ENCODE data around the gene C6orf47. TPM values are rescaled to one million over a fixed set of nuclear protein-coding genes. Genes with fewer than 3 reads are reported as not detected.

C6orf47 gene
- total and polyA plus RNA-seq, 2 donors (not counting 3 experiments of a cell fraction or from before 2014, with no cell fraction given), result 5.8 to 12.8 TPM

DNA sequence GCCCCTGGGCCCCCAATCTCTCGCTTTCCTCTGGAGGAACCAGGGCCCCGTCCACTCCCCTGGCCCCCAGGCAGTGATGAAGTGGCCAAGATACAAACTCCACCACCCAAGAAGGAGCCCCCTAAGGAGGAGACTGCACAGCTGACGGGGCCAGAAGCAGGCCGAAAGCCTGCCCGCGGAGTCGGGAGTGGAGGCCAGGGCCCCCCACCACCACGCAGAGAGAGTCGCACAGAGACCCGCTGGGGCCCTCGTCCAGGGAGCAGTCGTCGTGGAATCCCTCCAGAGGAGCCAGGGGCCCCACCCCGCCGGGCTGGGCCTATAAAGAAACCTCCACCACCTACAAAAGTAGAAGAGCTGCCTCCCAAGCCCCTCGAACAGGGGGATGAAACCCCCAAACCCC is 29.4 kb downstream of the C6orf47 start:
- dilution Hi-C loops (cut with MboI; ENCODE audit: extremely low pct_ligation_motif_present, low sequenced_read_pairs), result no loop called here
- no peak for FAIRE-seq
- no peaks in the 10 kb centered on the region for H3K27me3 ChIP-seq (ENCODE audit: control insufficient read depth in 2 of 2, insufficient read depth in 2 of 2, low read length in 2 of 2)
- no peaks in the 10 kb centered on the region for H3K4me1 ChIP-seq (ENCODE audit: control insufficient read depth, extremely low read depth, insufficient read depth, low read length)
- TF ChIP-seq JUN (IDR thresholded peaks at IDR 0.05; ENCODE audit: borderline replicate concordance, insufficient read depth, insufficient read length, low read depth) (no peak), POLR2A (IDR thresholded peaks at IDR 0.05; ENCODE audit: low read depth, low read length) (no peak), POLR2AphosphoS5 (IDR thresholded peaks at IDR 0.05; ENCODE audit: insufficient read depth, low read depth, low read length) (no peak)
- ChIA-PET POLR2A (no interaction called here), CTCF (no interaction called here)
- no peaks in the 10 kb centered on the region for H3K9me3 ChIP-seq (replicated peaks; ENCODE audit: control insufficient read depth, insufficient read depth, low read length)
- BruUV-seq (replicated peaks), result TSS peak; percentile 19
- peaks cover 31% of the 10 kb centered on the region for H3K79me2 ChIP-seq (ENCODE audit: control insufficient read depth, insufficient read depth, low read length)
- intact Hi-C loops (cut with micrococcal nuclease), result no loop called here
- no peak overlapping the region for H3K27ac ChIP-seq (ENCODE audit: insufficient read depth, low read depth, low read length)
- H3K36me3 ChIP-seq (ENCODE audit: control insufficient read depth in 2 of 2, extremely low read depth in 1 of 2, insufficient read depth in 2 of 2, low read length in 2 of 2), result peaks cover 52 to 85% of the 10 kb centered on the region in 2 experiments
- no peak overlapping the region for H3K4me3 ChIP-seq (replicated peaks in 1 of 3; ENCODE audit: insufficient read depth in 1 of 3, low read depth in 1 of 3, low read length in 3 of 3)
- no peaks in the 10 kb centered on the region for H3K9me1 ChIP-seq (replicated peaks; ENCODE audit: control insufficient read depth, extremely low read depth, insufficient read depth, low read length)
- no peak overlapping the region for H3K4me2 ChIP-seq (ENCODE audit: insufficient read depth, low read length)
- no peak overlapping the region for H2AFZ ChIP-seq (ENCODE audit: low read depth, low read length)
- DNase-seq (ENCODE audit: low read depth, low spot score), result no peak
- peaks cover 3% of the 10 kb centered on the region for H4K20me1 ChIP-seq (replicated peaks; ENCODE audit: control insufficient read depth, extremely low read depth, insufficient read depth, low read length)
- H3K9ac ChIP-seq (replicated peaks; ENCODE audit: extremely low read depth, insufficient read depth, low read length), result no peak overlapping the region

DNA sequence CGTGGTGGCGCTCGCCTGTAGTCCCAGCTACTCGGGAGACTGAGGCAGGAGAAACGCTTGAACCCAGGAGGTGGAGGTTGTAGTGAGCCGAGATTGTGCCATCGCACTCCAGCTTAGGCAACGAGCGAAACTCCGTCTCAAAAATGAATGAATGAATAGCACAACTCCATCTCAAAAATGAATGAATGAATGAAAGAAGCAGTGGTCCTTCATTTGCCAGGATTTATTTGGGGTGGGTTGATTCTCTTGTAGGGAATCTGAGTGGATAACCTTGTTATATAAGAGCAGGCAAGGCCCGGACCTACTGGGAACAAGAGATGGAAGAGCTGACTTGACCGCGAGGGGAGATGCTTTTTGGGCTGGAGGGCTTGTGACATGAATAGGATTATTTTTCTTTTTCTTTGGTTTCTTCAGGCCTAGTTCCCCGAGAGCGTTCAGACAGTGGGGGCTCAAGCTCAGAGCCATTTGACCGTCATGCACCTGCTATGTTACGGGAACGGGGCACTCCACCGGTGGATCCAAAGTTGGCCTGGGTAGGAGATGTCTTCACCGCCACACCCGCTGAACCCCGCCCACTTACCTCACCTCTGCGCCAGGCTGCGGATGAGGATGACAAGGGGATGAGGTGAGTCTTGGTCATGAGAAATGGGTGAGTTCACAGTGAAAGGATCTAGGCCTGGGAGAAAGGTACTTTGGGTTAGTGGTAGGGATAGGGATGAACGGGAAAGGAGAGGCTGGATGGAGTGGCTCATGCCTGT is 30.2 kb downstream of the C6orf47 start:
- Histone ChIP-seq H3K4me2 (ENCODE audit: insufficient read depth, low read length) (no peak overlapping the region), H3K4me1 (ENCODE audit: control insufficient read depth, extremely low read depth, insufficient read depth, low read length) (no peaks in the 10 kb centered on the region), H3K9ac (replicated peaks; ENCODE audit: extremely low read depth, insufficient read depth, low read length) (no peak overlapping the region), H3K27me3 (ENCODE audit: control insufficient read depth in 2 of 2, insufficient read depth in 2 of 2, low read length in 2 of 2) (no peaks in the 10 kb centered on the region), H3K27ac (ENCODE audit: insufficient read depth, low read depth, low read length) (no peak overlapping the region), H4K20me1 (replicated peaks; ENCODE audit: control insufficient read depth, extremely low read depth, insufficient read depth, low read length) (peaks cover 3% of the 10 kb centered on the region), H3K36me3 (ENCODE audit: control insufficient read depth in 2 of 2, extremely low read depth in 1 of 2, insufficient read depth in 2 of 2, low read length in 2 of 2) (peaks cover 46 to 86% of the 10 kb centered on the region in 2 experiments), H3K79me2 (ENCODE audit: control insufficient read depth, insufficient read depth, low read length) (peaks cover 39% of the 10 kb centered on the region), H3K9me1 (replicated peaks; ENCODE audit: control insufficient read depth, extremely low read depth, insufficient read depth, low read length) (no peaks in the 10 kb centered on the region), H2AFZ (ENCODE audit: low read depth, low read length) (no peak overlapping the region), H3K4me3 (replicated peaks in 1 of 3; ENCODE audit: insufficient read depth in 1 of 3, low read depth in 1 of 3, low read length in 3 of 3) (no peak overlapping the region), H3K9me3 (replicated peaks; ENCODE audit: control insufficient read depth, insufficient read depth, low read length) (no peaks in the 10 kb centered on the region)
- POLR2A ChIA-PET, result no interaction called here
- intact Hi-C loops (cut with micrococcal nuclease) (no loop called here), dilution Hi-C loops (cut with MboI; ENCODE audit: extremely low pct_ligation_motif_present, low sequenced_read_pairs) (no loop called here)
- BruUV-seq (replicated peaks), result no TSS peak
- CTCF ChIA-PET, result interaction anchor here (0.9 kb wide), 1 partner anchor 11 kb away, joined by 5 read pairs; no protein-coding TSS in a partner anchor
- FAIRE-seq (no peak), DNase-seq (ENCODE audit: low read depth, low spot score) (no peak)
- TF ChIP-seq POLR2AphosphoS5 (IDR thresholded peaks at IDR 0.05; ENCODE audit: insufficient read depth, low read depth, low read length) (no peak), EZH2 (IDR thresholded peaks at IDR 0.05; ENCODE audit: borderline replicate concordance, low read depth, low read length, severe bottlenecking) (no peak), GATA2 (IDR thresholded peaks at IDR 0.05; ENCODE audit: insufficient read depth, insufficient read length, low read depth, low read length) (no peak), POLR2A (IDR thresholded peaks at IDR 0.05; ENCODE audit: low read depth, low read length) (no peak), FOS (IDR thresholded peaks at IDR 0.05; ENCODE audit: borderline replicate concordance, insufficient read depth, low read length) (no peak), MYC (IDR thresholded peaks at IDR 0.05; ENCODE audit: low read depth, low read length) (no peak)
- TF ChIP-seq, protein P1, sequence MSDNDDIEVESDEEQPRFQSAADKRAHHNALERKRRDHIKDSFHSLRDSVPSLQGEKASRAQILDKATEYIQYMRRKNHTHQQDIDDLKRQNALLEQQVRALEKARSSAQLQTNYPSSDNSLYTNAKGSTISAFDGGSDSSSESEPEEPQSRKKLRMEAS (IDR thresholded peaks at IDR 0.05; ENCODE audit: insufficient read depth, insufficient read length), result no peak

Data from endothelial cell of umbilical vein (primary cell).